Fibroblast of upper back skin (primary cell): ENCODE measurements around the gene TTI1.

Source experiments
- DNase-seq: peaks from one replicate; pipeline ENCODE4 v3.0.0-alpha.2; 2013

Gene TTI1

DNA sequence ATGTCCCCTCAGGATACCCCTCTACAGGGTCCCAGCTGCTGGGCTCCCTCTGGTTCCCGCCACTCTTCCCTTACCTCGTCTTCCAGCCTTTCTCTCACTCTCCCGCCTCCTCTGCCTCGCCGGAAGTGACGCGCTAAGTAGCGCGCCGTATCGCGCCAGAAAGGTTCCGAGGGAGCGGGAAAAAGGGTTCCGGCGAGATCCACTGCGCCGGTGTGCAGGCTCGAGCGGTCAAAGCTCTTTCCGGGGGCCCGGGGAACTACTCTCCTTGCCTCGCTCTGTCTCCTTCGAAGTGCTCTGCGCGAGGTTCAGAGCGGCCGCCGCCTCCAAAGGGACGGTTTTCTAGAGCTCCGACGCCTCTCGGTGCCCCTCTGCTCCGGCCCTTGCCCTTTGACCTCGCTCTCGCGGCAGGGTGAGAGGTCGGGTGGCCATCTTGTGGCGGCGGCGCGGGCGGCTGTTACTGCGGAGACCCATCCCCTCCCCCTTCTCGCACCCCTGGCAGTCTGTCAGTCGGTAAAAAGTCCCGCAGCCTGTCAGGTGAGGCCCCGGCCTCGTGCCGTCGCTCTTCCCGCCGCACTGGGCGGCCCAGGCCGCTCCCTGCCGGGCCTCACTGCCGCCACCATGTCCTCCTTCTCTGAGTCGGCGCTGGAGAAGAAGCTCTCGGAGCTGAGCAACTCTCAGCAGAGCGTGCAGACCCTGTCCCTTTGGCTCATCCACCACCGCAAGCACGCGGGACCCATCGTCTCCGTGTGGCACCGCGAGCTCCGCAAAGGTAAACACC, at the start of gene TTI1, which contains the start of gene RPRD1B:
Gene TTI1, minus strand, starts transcription at position 127 of the 778 bp plus-strand sequence. CDS start 19,640 bp downstream, outside the sequence.
Gene RPRD1B, plus strand, starts transcription at position 417 of the 778 bp plus-strand sequence. Its CDS starts 202 bp downstream, at position 619.
- peak; percentile 88 for DNase-seq

DNA sequence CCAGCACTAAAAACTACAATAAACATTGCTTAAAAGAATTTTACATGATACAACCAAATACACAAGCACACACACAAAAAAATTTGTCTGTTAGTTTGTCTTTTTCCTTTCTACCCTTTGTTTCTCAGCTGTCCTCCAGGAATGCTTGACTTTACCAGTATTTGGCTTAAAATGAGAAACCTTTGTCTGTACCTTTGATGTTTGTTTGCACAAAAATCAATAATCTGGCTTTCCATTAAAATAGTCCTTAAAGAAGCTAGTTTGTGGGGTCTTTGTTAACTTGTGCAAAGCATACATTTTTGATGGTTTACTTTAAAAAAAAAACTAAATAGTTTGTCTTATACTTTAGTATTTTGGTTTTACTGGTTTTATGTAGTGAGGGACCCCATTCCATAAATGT, 49.6 kb upstream of the TTI1 start:
- DNase-seq: no peak

DNA sequence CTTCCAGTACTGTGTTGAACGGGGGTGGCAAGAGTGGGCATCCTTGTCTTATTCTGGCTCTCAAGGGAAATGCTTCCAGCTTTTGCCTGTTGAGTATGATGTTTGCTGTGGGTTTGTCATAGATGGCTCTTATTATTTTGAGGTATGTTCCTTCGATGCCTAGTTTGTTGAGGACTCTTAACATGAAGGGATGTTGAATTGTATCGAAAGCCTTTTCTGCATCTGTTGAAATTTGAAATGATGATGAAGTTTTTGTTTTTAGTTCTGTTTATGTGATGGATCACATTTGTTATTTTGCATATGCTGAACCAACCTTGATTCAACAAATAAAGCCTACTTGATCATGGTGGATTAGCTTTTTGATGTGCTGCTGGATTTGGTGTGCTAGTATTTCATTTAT, 48.3 kb upstream of the TTI1 start:
- DNase-seq: no peak

DNA sequence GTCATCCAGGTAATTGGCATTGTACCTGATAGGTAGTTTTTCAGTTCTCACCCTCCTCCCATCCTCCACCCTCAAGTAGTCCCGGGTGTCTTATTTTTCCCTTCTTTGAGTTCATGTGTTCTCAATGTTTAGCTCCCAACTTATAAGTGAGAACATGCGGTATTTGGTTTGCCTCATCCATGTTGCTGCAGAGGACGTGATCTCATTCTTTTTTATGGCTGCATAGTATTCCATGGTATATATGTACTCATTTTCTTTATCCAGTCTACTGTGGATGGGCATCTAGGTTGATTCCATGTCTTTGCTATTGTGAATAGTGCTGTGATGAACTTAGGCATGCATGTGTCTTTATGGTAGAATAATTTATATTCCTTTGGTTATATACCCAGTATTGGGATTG, 46.1 kb upstream of the TTI1 start:
- DNase-seq: no peak

DNA sequence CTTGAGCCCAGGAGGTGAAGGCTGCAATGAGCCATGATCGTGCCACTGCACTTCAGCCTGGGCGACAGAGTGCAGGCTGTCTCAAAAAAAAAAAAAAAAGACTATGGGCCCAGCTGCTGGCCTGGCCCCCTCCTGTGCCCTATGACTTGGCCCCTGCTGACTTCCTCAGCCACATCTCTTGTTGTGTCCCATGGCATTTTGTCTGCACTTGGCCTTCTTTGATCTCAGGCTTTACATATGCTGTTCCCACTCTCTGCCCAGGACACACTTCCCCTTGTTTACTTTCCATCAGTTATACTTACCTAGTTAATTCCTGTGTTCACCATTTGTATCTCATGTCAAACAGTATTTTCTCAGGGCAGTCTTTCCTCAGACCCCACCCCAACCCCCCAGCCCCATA, 44.8 kb upstream of the TTI1 start:
- DNase-seq: no peak

DNA sequence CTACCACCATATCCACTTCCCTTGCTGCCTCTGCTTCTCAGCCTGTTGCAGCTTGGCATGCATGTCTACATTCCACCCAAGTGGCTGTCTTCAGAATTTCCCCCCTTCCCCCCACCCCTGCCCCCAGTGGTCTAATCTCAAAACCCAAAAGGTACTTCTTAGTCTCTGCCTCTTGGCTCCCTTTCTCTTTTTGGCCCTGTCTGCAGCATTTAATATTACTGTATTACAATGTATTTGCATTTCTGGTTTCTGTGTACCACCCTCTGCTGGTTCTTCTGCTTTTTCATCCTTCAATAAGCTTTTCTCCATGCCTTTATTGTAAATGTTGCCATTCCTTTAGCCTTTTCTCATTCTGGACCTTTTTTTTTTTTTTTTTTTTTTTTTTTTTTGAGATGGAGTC, 43.3 kb upstream of the TTI1 start:
- no peak for DNase-seq

DNA sequence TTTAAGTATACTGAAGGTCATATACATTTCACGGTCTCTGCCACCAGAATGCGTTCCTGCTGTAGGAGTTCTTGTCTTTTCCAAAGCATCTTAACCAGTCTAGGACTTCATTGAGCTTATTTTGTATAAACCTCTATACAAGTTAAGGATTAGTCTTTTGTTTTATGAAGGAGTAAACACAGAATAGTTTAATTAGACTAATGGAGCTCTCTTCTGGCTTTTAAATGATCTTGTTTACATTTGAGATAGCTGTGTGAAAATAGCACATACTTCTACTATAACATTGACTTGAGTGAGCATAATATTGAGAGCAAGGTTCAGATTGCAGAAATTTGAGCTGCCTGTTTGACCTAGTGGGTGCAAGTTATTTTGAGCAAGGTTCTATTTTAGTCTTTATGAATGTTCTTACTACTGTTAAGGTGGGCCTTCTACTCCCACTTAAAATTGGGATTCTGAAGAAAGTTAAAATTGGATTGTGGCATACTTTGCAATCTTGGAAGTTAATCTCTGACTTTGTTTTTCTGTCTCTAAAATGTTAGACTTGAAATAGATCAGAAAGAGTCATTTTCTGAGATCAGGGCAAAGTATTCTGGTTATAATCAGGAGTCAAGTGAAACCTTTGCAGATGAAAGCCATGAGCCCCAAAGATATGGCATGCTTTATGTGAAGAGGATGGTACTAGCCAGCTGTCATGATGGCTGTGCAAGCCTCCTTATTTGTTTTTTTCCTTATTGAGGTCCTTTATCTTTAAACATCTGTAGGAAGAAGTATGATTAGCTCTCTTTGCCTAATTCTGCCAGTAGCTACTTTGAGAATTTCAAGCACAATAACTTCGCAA, 42.1 kb upstream of the TTI1 start:
- no peak for DNase-seq

DNA sequence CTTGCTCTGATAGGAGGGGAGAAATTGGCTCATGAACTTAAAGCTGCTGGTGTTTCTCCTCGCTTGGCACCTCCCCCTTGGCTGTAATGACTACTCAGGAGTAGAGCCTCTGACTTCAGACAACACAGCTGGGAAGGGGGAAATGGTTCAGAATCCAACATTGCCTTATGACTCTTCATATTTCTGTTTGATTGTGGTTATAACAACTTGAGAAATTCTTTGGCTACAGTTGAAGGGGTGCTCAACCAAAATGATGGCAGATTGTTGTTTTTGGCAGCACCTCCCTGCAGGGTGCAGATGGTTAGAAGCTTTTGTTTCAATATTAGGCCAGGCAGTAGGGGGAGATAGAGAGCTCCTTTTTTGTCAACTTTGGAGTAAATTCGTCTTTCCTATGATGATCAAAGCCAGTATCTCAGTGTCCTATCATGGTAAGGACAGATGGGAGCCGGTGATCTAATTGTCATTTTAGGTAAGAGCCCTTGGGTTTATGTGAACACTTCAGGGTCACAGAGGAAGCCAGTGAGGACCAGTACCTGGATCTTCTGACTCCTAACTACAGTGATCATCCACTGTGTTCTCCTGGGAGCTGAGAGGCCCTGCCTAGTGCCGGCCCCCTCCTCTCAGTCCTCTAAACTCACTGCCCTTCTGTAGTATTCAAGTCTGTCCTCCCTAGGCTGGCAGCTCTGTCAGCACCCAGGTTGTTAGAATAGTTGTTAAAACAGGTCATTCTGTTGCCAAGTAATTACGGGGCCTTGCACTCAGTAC, 40.2 kb upstream of the TTI1 start:
- DNase-seq: peak; percentile 95

DNA sequence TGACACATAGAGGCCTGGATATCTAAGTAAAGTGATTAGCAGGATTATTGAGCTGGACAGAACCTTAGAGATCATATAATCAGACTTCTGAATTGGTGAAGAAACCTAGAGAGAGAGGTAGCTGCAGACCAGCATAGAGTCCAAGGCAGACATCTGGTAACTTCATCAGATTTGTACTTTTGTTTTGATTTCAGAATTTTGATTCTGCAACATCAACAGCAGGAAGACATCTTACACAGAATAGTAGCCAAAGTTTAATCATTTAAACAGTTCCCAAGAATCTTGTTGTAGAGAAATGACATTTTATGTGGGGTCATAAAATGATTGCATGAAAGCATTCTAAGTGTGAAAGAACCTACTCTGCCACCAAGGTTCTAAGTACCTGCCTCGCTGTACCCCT, 39.6 kb upstream of the TTI1 start:
- no peak for DNase-seq

DNA sequence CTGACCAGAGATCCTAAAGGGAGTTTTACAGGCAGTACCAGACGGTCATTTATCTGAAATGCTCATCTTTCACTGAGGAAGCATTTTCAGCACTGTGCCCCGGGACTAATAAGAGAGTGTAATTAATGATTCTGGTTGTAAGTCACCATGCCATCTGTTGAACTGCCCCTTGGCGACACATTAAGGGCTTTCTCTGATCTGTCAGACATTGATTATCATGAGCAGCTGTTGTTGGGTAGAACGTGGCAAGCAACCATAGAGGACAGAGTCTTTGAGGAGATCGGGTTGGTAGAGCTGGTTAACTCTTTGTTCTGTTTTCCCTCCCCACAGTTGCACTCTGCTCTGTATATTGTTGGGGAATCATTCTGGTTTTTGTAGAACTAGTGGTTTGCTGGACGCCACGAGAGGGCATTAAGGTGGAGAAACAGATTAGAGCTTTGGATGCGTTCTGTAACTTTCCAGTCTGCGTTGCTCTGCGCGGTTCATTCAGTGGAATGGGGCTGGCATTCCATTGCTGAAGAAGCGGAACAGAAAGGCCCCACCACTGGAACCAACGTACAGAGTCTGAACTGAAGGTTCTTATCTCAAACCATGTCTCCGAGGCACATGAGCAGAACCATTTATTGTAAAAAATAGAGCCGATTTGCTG, 34.6 kb upstream of the TTI1 start:
- DNase-seq: no peak

DNA sequence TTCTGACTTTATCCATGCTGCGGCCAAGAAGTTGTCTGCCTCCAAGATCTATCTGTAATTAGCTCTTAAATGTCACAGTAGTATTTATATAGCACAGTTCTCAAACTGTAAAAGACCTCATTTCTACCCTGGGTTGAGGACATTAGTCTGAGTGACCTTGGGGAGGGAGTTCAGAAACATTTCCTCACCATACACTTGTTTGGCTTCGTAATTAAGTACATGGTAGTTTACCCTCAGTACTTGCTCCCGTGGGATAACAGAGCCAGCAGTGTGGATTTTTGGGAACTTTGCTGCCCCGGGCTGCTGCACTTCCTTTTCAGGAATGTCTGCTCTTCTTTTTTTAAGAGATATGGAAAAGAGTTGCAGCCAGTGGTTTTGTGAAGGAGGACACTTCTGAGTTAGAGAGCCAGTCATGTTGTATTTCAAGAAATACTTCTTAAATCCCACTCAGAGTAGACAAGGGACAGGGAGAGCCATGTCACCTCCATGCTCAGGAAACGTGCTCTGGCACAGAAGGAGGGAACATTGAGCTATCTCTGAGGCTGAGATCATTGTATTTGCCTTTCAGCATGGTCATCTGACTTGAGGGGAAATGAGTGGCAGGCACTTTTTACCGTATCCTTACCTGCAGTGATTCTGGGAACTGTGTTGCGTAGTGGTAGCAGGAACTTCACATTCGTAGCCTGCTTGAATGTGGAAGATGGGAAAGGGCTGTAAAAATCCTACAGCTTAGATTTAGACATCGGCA, 33.9 kb upstream of the TTI1 start:
- no peak for DNase-seq

DNA sequence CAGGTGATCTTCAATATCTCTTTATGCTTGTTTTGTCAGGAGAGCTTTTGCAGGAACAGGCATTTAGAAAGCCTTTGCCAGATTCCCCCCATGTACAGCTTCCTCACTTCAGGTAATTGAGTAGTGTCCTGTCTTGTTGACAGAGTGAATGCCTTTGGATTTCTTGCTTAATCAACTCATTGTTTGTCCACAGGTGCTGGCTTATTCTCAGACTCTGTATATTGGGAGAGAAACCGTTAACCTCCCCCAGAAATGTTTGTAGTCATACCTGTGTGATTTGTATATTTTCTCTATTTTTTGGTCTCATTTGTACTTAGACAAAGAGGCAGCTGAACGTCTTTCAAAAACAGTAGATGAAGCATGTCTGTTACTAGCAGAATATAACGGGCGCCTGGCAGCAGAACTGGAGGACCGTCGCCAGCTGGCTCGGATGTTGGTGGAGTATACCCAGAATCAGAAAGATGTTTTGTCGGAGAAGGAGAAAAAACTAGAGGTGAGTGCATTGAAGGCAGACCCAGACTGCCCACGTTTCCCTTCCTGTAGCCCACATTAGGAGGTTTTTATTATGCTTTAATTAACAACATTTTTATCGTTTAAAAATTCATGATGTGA, 32.6 kb upstream of the TTI1 start:
- DNase-seq: no peak

DNA sequence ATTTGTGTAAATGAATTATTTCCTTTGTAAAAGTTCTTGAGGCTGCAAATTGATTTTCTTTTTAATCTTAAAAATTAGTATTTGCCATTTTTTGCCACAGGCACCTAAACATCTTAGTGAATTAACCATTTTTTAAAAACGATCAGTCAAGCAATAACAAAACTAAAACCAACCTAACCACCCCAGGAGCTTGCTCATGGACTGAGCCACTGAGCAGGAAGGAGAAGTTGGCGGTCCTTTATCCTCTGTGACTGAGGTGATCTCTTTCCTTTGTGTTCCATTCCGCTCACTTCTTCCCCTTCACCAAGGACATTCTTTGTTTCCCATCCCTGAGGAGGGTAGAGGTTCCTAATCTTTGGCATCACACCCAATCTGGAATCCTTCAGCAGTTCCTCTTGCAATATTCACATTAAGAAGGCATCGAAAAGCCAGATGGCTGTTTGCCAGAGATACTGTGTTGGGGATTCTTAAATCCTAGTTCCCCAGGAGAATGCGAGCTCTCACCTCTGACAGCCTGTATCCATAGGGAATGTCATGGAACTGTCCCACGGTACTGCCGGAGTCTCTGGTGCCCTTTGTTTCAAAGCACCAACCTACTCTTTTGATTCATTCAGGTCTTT, 30.8 kb upstream of the TTI1 start:
- DNase-seq: no peak

DNA sequence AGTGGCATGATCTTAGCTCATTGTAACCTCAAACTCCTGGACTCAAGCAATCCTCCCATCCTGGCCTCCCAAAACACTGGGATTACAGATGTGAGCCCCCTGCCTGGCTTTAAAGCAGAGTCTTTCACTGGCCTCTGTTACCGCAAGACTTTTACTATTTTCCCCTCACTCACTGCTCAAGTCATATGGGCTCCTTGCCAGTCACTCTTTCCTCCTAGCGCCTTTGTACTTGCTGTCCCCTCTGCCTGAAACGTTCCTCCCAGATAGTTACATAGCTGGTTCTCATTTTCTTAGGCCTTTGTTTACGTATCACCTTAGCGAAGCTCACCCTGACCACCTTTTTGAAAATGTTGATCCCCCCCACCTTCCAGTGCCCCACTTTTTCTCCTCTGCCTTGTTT, 29.6 kb upstream of the TTI1 start:
- DNase-seq: no peak

DNA sequence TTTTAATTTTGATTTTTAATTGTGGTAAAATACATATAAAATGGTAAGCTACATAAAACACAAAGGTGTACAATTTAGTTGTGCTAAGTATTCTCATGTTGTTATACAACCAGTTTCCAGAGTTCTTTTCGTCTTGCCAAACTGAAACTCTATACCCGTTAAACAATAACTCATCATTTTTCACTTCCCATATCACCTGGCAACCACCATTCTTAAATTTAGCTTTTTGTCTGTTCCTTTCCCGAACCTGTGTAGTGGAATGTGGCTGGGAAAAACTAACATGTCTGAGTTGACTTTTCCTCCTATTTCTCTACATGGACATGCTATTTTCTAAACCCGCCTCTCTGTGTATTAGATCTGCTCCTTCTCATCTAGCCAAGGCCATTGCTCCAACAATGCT, 27.9 kb upstream of the TTI1 start:
- no peak for DNase-seq

DNA sequence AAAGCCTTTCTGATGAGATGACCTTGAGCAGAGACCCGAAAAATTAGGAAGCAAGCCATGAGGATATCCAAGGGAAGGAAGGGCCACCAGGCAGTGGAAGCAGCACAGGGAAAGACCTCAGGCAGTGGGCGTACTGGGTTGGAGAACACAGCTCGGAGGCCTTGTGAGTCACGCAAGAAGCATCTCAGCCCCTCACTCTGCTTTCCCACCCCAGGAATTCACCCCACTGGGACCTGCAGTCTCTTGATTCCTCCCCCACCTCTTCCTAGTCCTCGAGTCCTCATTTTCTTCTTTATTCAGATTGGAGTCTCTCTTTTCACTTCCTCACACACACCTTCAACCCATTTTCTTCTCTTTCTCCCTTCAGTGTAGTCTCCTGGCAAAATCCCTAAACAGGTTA, 27.3 kb upstream of the TTI1 start:
- DNase-seq: peak; percentile 74

DNA sequence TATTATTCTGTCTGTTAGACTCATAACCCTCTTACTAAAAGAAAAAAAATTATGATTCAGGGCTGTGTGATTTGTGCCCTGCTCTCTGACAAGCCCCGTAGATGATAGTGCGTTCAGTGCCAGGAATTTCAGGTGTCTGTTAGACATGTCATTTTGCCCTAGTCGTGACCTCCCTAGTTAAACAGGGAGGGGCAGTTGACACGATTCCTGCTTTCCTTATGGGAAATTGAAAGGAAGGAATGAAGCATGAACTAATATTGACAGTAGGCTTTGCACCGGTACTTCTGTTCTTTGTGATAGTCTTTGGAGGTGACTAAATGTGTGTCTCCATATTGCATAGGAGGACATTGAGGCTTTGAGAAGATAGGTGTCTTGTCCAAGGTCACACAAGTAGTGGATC, 26.6 kb upstream of the TTI1 start:
- no peak for DNase-seq

DNA sequence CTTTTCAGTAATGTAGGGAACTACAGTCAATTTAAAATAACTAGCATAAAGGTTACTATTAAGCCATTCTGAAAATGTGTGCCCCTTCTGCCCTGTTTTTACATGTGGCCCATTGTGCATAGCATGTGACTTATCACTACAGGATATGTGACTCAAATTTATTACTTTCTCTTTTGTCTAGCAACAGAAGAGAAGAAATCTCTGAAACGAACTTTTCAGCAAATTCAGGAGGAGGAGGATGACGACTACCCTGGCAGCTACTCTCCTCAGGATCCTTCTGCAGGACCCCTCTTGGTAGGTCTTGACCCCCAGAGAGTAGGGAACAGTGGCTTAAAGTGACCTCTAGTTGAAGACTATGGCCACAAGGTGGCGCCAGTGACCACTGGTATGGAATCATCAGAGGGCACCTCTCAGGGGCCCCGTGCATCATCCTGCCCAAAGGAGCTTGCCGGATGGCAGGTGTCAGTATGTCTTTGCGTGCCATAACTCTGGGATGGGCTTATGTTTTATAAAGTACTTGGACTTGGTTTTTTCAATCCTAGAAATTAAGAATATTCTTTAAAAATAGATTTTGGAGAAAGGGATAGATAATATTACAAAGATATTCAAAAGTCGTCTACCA, 24.2 kb upstream of the TTI1 start:
- peak; percentile 64 for DNase-seq

DNA sequence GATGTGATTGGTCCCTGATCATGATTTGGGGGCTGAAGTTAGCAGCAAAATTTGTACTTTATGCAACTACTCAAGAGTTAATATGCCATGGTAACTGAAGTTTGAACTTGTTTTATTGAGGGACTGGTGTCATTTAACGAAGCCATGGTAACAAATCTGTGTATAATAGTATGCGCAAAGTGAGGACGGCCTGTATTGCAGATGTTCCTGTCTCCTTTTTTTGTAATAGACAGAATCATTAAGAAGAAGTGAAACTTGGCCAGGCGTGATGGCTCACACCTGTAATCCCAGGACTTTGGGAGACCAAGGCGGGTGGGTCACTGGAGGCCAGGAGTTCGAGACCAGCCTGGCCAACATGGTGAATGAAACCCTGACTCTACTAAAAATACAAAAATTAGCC, 22.6 kb upstream of the TTI1 start:
- DNase-seq: no peak

DNA sequence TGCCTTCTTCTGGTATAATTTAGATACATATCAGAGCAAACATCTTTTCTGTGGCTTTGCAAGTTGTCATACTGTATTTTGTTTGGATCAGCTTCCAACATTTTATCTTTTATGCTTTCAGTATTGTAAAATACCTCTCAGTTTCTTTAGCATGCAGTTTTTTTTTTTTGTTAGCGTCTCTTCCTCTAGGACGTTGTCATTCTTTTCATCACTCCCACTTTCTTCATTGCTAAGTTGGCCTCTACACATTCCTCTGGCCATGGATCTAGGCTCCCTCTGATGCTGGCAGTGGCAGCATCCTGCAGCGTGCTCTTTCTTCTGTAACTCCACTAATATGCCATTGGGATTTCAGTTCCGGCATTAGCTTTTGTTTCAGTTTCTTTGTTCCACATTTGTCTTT, 22.0 kb upstream of the TTI1 start:
- DNase-seq: no peak

DNA sequence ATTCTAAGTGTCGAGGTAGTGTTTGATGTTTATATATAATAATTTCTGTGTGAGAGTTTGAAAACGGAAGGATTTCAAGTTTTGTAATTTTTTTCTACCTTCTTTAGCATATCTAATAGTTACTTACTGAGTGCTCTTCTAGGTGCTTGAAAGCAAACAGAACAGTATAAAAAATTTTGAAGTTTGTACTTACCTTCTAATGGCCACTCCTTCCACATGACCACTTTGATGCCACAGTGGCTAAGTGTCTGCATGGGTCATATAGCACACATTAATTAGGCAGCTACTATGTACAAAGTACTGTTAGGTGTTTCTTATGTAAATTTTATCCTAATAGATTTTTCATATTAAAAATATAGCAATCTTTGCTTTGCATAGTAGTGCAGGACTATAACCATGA, 21.4 kb upstream of the TTI1 start:
- no peak for DNase-seq
